Right cardiac atrium (tissue), 5 donors: ENCODE results near the gene ZNF519. TPM values are rescaled to one million over a fixed set of nuclear protein-coding genes. Genes with fewer than 3 reads are reported as not detected.

Source experiments
- ATAC-seq, 2 donors: fragments of 200-7000 bp; cut with Tn5 transposase; one replicate each; pipeline versions ENCODE4 v1.8.0 to v1.9.1; 2020; ENCODE audit warnings: moderate library complexity in 2 of 2, mild to moderate bottlenecking in 1 of 2
- DNase-seq, 3 donors: peaks; one replicate each; pipeline ENCODE4 v3.0.0-alpha.2; 2020
- H3K27ac ChIP-seq: one replicate; pipeline ENCODE4 v1.5.1; 2013; ENCODE audit warnings: mild to moderate bottlenecking, low read length, control low read depth, moderate library complexity
- H3K27me3 ChIP-seq: one replicate; pipeline ENCODE4 v1.6.1; 2013; ENCODE audit not compliant: control insufficient read depth, insufficient read depth
- H3K4me1 ChIP-seq: one replicate; pipeline ENCODE4 v1.6.1; 2013; ENCODE audit warnings: low read length; ENCODE audit not compliant: control insufficient read depth, insufficient read depth
- H3K4me3 ChIP-seq: one replicate; pipeline ENCODE4 v1.5.1; 2013; ENCODE audit warnings: low read length, control low read depth
- H3K9me3 ChIP-seq: one replicate; pipeline ENCODE4 v1.6.1; 2013; ENCODE audit warnings: low read length; ENCODE audit not compliant: control insufficient read depth
- WGBS: extraction: QIAGEN DNeasy Blood & Tissue Kit; methylation state at CpG from one replicate; pipeline ENCODE4 v1.1.7; 2013; 5-methylcytosine and 5-hydroxymethylcytosine counted together
- intact Hi-C, 4 donors: fragments of 100-400 bp; cut with DNase I; formaldehyde crosslinking; loops; one replicate each; pipeline versions ENCODE4 v1.11.0 to v1.14.0; 2022 to 2023
- polyA plus RNA-seq: library from polyadenylated mRNA; stranded (reverse); fragments of 200-250 nt; gene quantifications from one replicate; pipeline ENCODE4 v1.2.3, GENCODE V29; 2013
- total RNA-seq, 4 donors: library from RNA; stranded (reverse); fragmentation: NEBNext Ultra II Directional; extraction: Animal tissue kit (Norgen Biotek cat#: 25700); gene quantifications; one replicate each; pipeline ENCODE4 v1.2.1, GENCODE V29; 2021
- donor health status: healthy with polysubstance abuse.
- donor health status: DM: no; HTN: yes; CAD: no.
- donor health status: DM: no; HTN: no; CAD: no.
- donor health status: DM: no; HTN: yes; CAD: no; lungs with severe emphysema.
- donor health status: DM: yes; HTN: yes; CAD: no.

Gene ZNF519
- total and polyA plus RNA-seq, 5 donors = 1.9 to 7.9 (median 4.9) TPM

- no peak overlapping the region for H3K4me3 ChIP-seq
- DNase-seq = no peak
- 84% methylated on average over 7 of the region's 7 CpGs for WGBS
- intact Hi-C loops = no loop called here
- H3K9me3 ChIP-seq = no peaks in the 10 kb centered on the region
- H3K4me1 ChIP-seq = no peaks in the 10 kb centered on the region
- H3K27me3 ChIP-seq = no peaks in the 10 kb centered on the region
- no peak for ATAC-seq
- no peak overlapping the region for H3K27ac ChIP-seq
Observed at GRCh38 chr18:14092625-14093306, 39.5 kb downstream of the ZNF519 start.

- Histone ChIP-seq H3K4me3 (no peak overlapping the region), H3K9me3 (no peaks in the 10 kb centered on the region), H3K27ac (no peak overlapping the region), H3K27me3 (no peaks in the 10 kb centered on the region), H3K4me1 (no peaks in the 10 kb centered on the region)
- 84% methylated on average over 10 of the region's 10 CpGs for WGBS
- DNase-seq = peak in 1 of 3 donors; percentile 28
- intact Hi-C loops = loop anchor here in 3 of 4 donors (5.0 kb wide), 2 partner anchors 262 to 267 kb away; partner anchors contain the start of gene MC5R (in 1 of the 3)
- no peak for ATAC-seq
Observed at GRCh38 chr18:14089781-14090180, 42.5 kb downstream of the ZNF519 start.

GRCh38 chr18:14089191-14089590 is 43.0 kb downstream of the ZNF519 start:
- no peak overlapping the region for H3K27ac ChIP-seq
- ATAC-seq (no peak), DNase-seq (no peak)
- H3K4me3 ChIP-seq = no peak overlapping the region
- intact Hi-C loops = loop anchor here in 3 of 4 donors (5.0 kb wide), 2 partner anchors 262 to 267 kb away; partner anchors contain the start of gene MC5R (in 1 of the 3)
- H3K9me3 ChIP-seq = no peaks in the 10 kb centered on the region
- no peaks in the 10 kb centered on the region for H3K4me1 ChIP-seq
- WGBS = 81% methylated on average over 2 of the region's 2 CpGs
- H3K27me3 ChIP-seq = no peaks in the 10 kb centered on the region

- Histone ChIP-seq H3K4me1 (no peaks in the 10 kb centered on the region), H3K9me3 (no peaks in the 10 kb centered on the region), H3K4me3 (no peak overlapping the region), H3K27ac (no peak overlapping the region), H3K27me3 (no peaks in the 10 kb centered on the region)
- intact Hi-C loops = loop anchor here in 3 of 4 donors (5.0 kb wide), 2 partner anchors 259 to 264 kb away; partner anchors contain the start of gene MC5R (in 1 of the 3)
- no peak for DNase-seq
- WGBS = 34% methylated on average over 9 of the region's 9 CpGs
- ATAC-seq = peak; percentile 61 to 63
Observed at GRCh38 chr18:14086458-14087231, 45.6 kb downstream of the ZNF519 start.

- H3K27ac ChIP-seq = no peak overlapping the region
- H3K9me3 ChIP-seq = no peaks in the 10 kb centered on the region
- no peaks in the 10 kb centered on the region for H3K27me3 ChIP-seq
- intact Hi-C loops = loop anchor here in 3 of 4 donors (5.0 kb wide), 2 partner anchors 259 to 264 kb away; partner anchors contain the start of gene MC5R (in 1 of the 3)
- no peaks in the 10 kb centered on the region for H3K4me1 ChIP-seq
- peak in 2 of 3 donors; percentile 51 to 52 for DNase-seq
- 78% methylated on average over 9 of the region's 9 CpGs for WGBS
- peak; percentile 48 to 68 for ATAC-seq
- no peak overlapping the region for H3K4me3 ChIP-seq
Observed at GRCh38 chr18:14085770-14086457, 46.3 kb downstream of the ZNF519 start.

GRCh38 chr18:14075196-14075595 is 57.0 kb downstream of the ZNF519 start:
- Histone ChIP-seq H3K9me3 (no peaks in the 10 kb centered on the region), H3K27me3 (no peaks in the 10 kb centered on the region), H3K4me1 (no peaks in the 10 kb centered on the region), H3K4me3 (no peak overlapping the region), H3K27ac (no peak overlapping the region)
- intact Hi-C loops = no loop called here
- DNase-seq (no peak), ATAC-seq (no peak)
- 94% methylated on average over 3 of the region's 3 CpGs for WGBS

- 94% methylated on average over 5 of the region's 5 CpGs for WGBS
- Histone ChIP-seq H3K9me3 (no peaks in the 10 kb centered on the region), H3K4me3 (no peak overlapping the region), H3K4me1 (no peaks in the 10 kb centered on the region), H3K27me3 (no peaks in the 10 kb centered on the region), H3K27ac (no peak overlapping the region)
- no peak for ATAC-seq
- intact Hi-C loops = no loop called here
- no peak for DNase-seq
Observed at GRCh38 chr18:14074187-14074586, 58.0 kb downstream of the ZNF519 start.

GRCh38 chr18:14053661-14054060 is 78.6 kb downstream of the ZNF519 start:
- no peak overlapping the region for H3K27ac ChIP-seq
- WGBS = 87% methylated on average over 4 of the region's 4 CpGs
- H3K4me1 ChIP-seq = no peaks in the 10 kb centered on the region
- H3K9me3 ChIP-seq = peaks cover 3% of the 10 kb centered on the region
- no peak overlapping the region for H3K4me3 ChIP-seq
- DNase-seq (no peak), ATAC-seq (no peak)
- intact Hi-C loops = no loop called here
- no peaks in the 10 kb centered on the region for H3K27me3 ChIP-seq

Other genes starting within 250 kb of the ZNF519 start
- gene MC2R, start 216.9 kb downstream of the ZNF519 start, total RNA-seq = not detected
- gene MC2R, start 216.9 kb downstream of the ZNF519 start, polyA plus RNA-seq = not detected